ENCODE measurements around the gene MYO7B.

The MYO7B gene

GRCh38 chr2:127535422-127535901 is at the start of gene MYO7B:
Gene MYO7B, plus strand, starts transcription at chr2:127535683. Its CDS starts 24,040 bp downstream, at chr2:127559723.
- DNase-seq (ENCODE audit: low spot score) = no peak

- no peak for DNase-seq (ENCODE audit: low spot score)
These were observed 49.8 kb upstream of the MYO7B start for GRCh38 chr2:127485694-127486071.

- no peak for DNase-seq (ENCODE audit: low spot score)
These were observed 49.0 kb upstream of the MYO7B start for GRCh38 chr2:127486247-127487058.

- DNase-seq (ENCODE audit: low spot score) = no peak
These were observed 45.2 kb upstream of the MYO7B start for GRCh38 chr2:127490283-127490682.

- DNase-seq (ENCODE audit: low spot score) = no peak
These were observed 37.1 kb upstream of the MYO7B start for GRCh38 chr2:127498386-127498785.

GRCh38 chr2:127503491-127503890 is 32.0 kb upstream of the MYO7B start:
- no peak for DNase-seq (ENCODE audit: low spot score)

- no peak for DNase-seq (ENCODE audit: low spot score)
These were observed 30.7 kb upstream of the MYO7B start for GRCh38 chr2:127504552-127505430.

- no peak for DNase-seq (ENCODE audit: low spot score)
These were observed 29.0 kb upstream of the MYO7B start for GRCh38 chr2:127506510-127506909.

GRCh38 chr2:127508023-127508630 is 27.4 kb upstream of the MYO7B start:
- DNase-seq (ENCODE audit: low spot score) = no peak

GRCh38 chr2:127508631-127509034 is 26.9 kb upstream of the MYO7B start:
- DNase-seq (ENCODE audit: low spot score) = peak; percentile 72

GRCh38 chr2:127510073-127510472 is 25.4 kb upstream of the MYO7B start:
- no peak for DNase-seq (ENCODE audit: low spot score)

GRCh38 chr2:127511090-127511695 is 24.3 kb upstream of the MYO7B start:
- DNase-seq (ENCODE audit: low spot score) = no peak

GRCh38 chr2:127511917-127512316 is 23.6 kb upstream of the MYO7B start:
- no peak for DNase-seq (ENCODE audit: low spot score)

GRCh38 chr2:127512362-127512761 is 23.1 kb upstream of the MYO7B start:
- no peak for DNase-seq (ENCODE audit: low spot score)

- DNase-seq (ENCODE audit: low spot score) = no peak
These were observed 21.4 kb upstream of the MYO7B start for GRCh38 chr2:127514076-127514475.

GRCh38 chr2:127514485-127514884 is 21.0 kb upstream of the MYO7B start:
- DNase-seq (ENCODE audit: low spot score) = peak; percentile 70

GRCh38 chr2:127515383-127515915 is 20.0 kb upstream of the MYO7B start:
- no peak for DNase-seq (ENCODE audit: low spot score)

GRCh38 chr2:127516041-127516762 is 19.3 kb upstream of the MYO7B start:
- peak; percentile 55 for DNase-seq (ENCODE audit: low spot score)

GRCh38 chr2:127517465-127517864 is 18.0 kb upstream of the MYO7B start:
- no peak for DNase-seq (ENCODE audit: low spot score)

GRCh38 chr2:127520424-127520823 is 15.1 kb upstream of the MYO7B start:
- DNase-seq (ENCODE audit: low spot score) = no peak

All from putamen (tissue), 1 donor.